WTC11 (cell line): ENCODE data around the gene NUDCD3. TPM values are rescaled to one million over a fixed set of nuclear protein-coding genes. Genes with fewer than 3 reads are reported as not detected.

Experiments used
- ATAC-seq: fragments of 200-7000 bp; cut with Tn5 transposase; 2 replicates; pipeline ENCODE4 v1.10.0; 2021; ENCODE audit warnings: mild to moderate bottlenecking, moderate library complexity
- CTCF ChIA-PET: fragments of 300-600 bp; sonication (Branson Sonifier 250); formaldehyde crosslinking; loops from one replicate; lab custom pipeline; 2021; ENCODE audit warnings: antibody characterized with exemption; lab: Charles Lee
- POLR2A ChIA-PET: fragments of 350-600 bp; sonication (Branson Sonifier 250); formaldehyde crosslinking; loops from one replicate; lab custom pipeline; 2021; ENCODE audit warnings: antibody characterized with exemption; lab: Charles Lee
- DNase-seq: peaks from one replicate; pipeline ENCODE4 v3.0.0; 2021; ENCODE audit warnings: low spot score
- H3K27ac Mint-ChIP-seq: 2 replicates; pipeline ENCODE4 v1.8.0; 2021; ENCODE audit warnings: mixed read lengths
- H3K27me3 Mint-ChIP-seq: 2 replicates; pipeline ENCODE4 v1.8.0; 2021; ENCODE audit warnings: low read depth, mild to moderate bottlenecking, moderate library complexity, mixed read lengths
- H3K36me3 Mint-ChIP-seq: 2 replicates; pipeline ENCODE4 v1.8.0; 2021; ENCODE audit warnings: mixed read lengths
- H3K4me1 Mint-ChIP-seq: 2 replicates; pipeline ENCODE4 v1.8.0; 2022; ENCODE audit warnings: mixed read lengths
- H3K4me3 Mint-ChIP-seq: 2 replicates; pipeline ENCODE4 v1.8.0; 2021; ENCODE audit warnings: mild to moderate bottlenecking, moderate library complexity, mixed read lengths
- H3K9me3 Mint-ChIP-seq: 2 replicates; pipeline ENCODE4 v1.8.0; 2021; ENCODE audit warnings: mixed read lengths
- FOXJ3 ChIP-seq: sonication (generic); formaldehyde crosslinking; IDR thresholded peaks from 2 replicates; pipeline ENCODE4 v1.9.0; 2021; ENCODE audit warnings: missing genetic modification reagents, mild to moderate bottlenecking, borderline replicate concordance
- KAT7 ChIP-seq: sonication (generic); formaldehyde crosslinking; IDR thresholded peaks from 2 replicates; pipeline ENCODE4 v1.8.1; 2023; ENCODE audit warnings: missing genetic modification reagents, mild to moderate bottlenecking, borderline replicate concordance
- NFATC4 ChIP-seq: fragments of 250-450 bp; sonication (Bioruptor Pico); IDR thresholded peaks from 2 replicates; pipeline ENCODE4 v1.9.0; 2021; ENCODE audit warnings: mild to moderate bottlenecking
- NR3C1 ChIP-seq: sonication (generic); formaldehyde crosslinking; conservative IDR thresholded peaks from 2 replicates; pipeline ENCODE4 v1.8.1; 2023; ENCODE audit warnings: low read depth, mild to moderate bottlenecking, missing genetic modification reagents
- PRRX2 ChIP-seq: fragments of 250-450 bp; sonication (Bioruptor Pico); IDR thresholded peaks from 2 replicates; pipeline ENCODE4 v1.8.0; 2021; ENCODE audit warnings: mild to moderate bottlenecking
- RORB ChIP-seq: fragments of 250-450 bp; sonication (Bioruptor Pico); IDR thresholded peaks from 2 replicates; pipeline ENCODE4 v1.9.0; 2021; ENCODE audit warnings: mild to moderate bottlenecking
- TEAD4 ChIP-seq: sonication (generic); formaldehyde crosslinking; IDR thresholded peaks from 2 replicates; pipeline ENCODE4 v1.8.0; 2022; ENCODE audit warnings: mild to moderate bottlenecking, missing genetic modification reagents
- ZBTB21 ChIP-seq: sonication (generic); formaldehyde crosslinking; IDR thresholded peaks from 2 replicates; pipeline ENCODE4 v1.8.1; 2023; ENCODE audit warnings: mild to moderate bottlenecking, missing genetic modification reagents, borderline replicate concordance
- ZNF219 ChIP-seq: sonication (generic); formaldehyde crosslinking; IDR thresholded peaks from 2 replicates; pipeline ENCODE4 v1.8.0; 2023; ENCODE audit warnings: missing genetic modification reagents, mild to moderate bottlenecking, borderline replicate concordance
- ZNF396 ChIP-seq: fragments of 250-450 bp; sonication (Bioruptor Pico); IDR thresholded peaks from 2 replicates; pipeline ENCODE4 v1.8.0; 2021; ENCODE audit warnings: mild to moderate bottlenecking, moderate library complexity, borderline replicate concordance
- ZNF416 ChIP-seq: fragments of 250-450 bp; sonication (Bioruptor Pico); IDR thresholded peaks from 2 replicates; pipeline ENCODE4 v1.9.0; 2021; ENCODE audit warnings: mild to moderate bottlenecking, inconsistent platforms
- total RNA-seq: library from RNA; stranded (reverse); gene quantifications from 3 replicates; pipeline ENCODE4 v1.2.3, GENCODE V29; 2021
- TF ChIP-seq, protein P1 (sequence below): sonication (generic); formaldehyde crosslinking; IDR thresholded peaks from 2 replicates; pipeline ENCODE4 v1.8.1; 2023; ENCODE audit warnings: mild to moderate bottlenecking, moderate library complexity, missing genetic modification reagents
- TF ChIP-seq, protein P2 (sequence below): sonication (generic); formaldehyde crosslinking; IDR thresholded peaks from 2 replicates; pipeline ENCODE4 v1.8.0; 2023; ENCODE audit warnings: missing genetic modification reagents
- TF ChIP-seq, protein P3 (sequence below): fragments of 250-450 bp; sonication (Bioruptor Pico); IDR thresholded peaks from 2 replicates; pipeline ENCODE4 v1.9.0; 2021; ENCODE audit warnings: mild to moderate bottlenecking
- TF ChIP-seq, protein P4 (sequence below): fragments of 250-450 bp; sonication (Bioruptor Pico); IDR thresholded peaks from 2 replicates; pipeline ENCODE4 v1.9.0; 2021; ENCODE audit warnings: mild to moderate bottlenecking
- TF ChIP-seq, protein P5 (sequence below): sonication (generic); formaldehyde crosslinking; IDR thresholded peaks from 2 replicates; pipeline ENCODE4 v1.8.1; 2022; ENCODE audit warnings: low read depth, missing genetic modification reagents, borderline replicate concordance
- TF ChIP-seq, protein P6 (sequence below): sonication (generic); formaldehyde crosslinking; IDR thresholded peaks from 2 replicates; pipeline ENCODE4 v1.8.0; 2022; ENCODE audit warnings: mild to moderate bottlenecking, missing genetic modification reagents
- TF ChIP-seq, protein P7 (sequence below): sonication (generic); formaldehyde crosslinking; IDR thresholded peaks from 2 replicates; pipeline ENCODE4 v1.8.1; 2022; ENCODE audit warnings: mild to moderate bottlenecking, missing genetic modification reagents, moderate library complexity, borderline replicate concordance
- TF ChIP-seq, protein P8 (sequence below): sonication (generic); formaldehyde crosslinking; IDR thresholded peaks from 2 replicates; pipeline ENCODE4 v1.8.0; 2022; ENCODE audit warnings: mild to moderate bottlenecking, missing genetic modification reagents
- TF ChIP-seq, protein P9 (sequence below): fragments of 250-450 bp; sonication (Bioruptor Pico); IDR thresholded peaks from 2 replicates; pipeline ENCODE4 v2.1.2; 2022; ENCODE audit warnings: mild to moderate bottlenecking, moderate library complexity

The NUDCD3 gene
- total RNA-seq, 1 experiment from 2014 or later, result 71.8 TPM

DNA sequence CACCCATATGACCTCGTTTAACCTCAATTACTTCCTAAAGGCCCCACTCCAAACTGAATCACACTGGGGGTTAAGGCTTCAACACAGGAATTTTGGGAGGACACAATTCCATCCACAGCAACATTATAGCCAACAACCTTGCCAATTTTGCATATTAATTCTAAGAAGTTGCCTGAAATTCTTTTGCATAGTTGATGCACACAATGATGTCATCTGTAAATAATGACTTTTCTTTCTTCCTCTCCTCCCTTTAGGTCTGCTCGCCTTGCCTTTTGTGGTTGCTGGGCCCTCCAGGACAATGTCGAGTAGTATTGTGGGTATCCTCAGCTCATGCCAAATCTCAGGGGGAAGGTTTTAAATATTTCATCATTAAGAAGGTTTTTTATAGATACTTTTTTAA is 149.1 kb downstream of the NUDCD3 start:
- DNase-seq (no peak), ATAC-seq (no peak)
- Mint-ChIP-seq H3K36me3 (no peaks in the 10 kb centered on the region), H3K27me3 (peaks cover 10% of the 10 kb centered on the region), H3K4me3 (no peak overlapping the region), H3K27ac (no peak overlapping the region), H3K9me3 (peaks cover 25% of the 10 kb centered on the region), H3K4me1 (peaks cover 1% of the 10 kb centered on the region)
- ChIA-PET CTCF (no interaction called here), POLR2A (no interaction called here)
- no peak for TF ChIP-seq FOXJ3 (CRISPR knock-in tag)
- TF ChIP-seq, protein P1, sequence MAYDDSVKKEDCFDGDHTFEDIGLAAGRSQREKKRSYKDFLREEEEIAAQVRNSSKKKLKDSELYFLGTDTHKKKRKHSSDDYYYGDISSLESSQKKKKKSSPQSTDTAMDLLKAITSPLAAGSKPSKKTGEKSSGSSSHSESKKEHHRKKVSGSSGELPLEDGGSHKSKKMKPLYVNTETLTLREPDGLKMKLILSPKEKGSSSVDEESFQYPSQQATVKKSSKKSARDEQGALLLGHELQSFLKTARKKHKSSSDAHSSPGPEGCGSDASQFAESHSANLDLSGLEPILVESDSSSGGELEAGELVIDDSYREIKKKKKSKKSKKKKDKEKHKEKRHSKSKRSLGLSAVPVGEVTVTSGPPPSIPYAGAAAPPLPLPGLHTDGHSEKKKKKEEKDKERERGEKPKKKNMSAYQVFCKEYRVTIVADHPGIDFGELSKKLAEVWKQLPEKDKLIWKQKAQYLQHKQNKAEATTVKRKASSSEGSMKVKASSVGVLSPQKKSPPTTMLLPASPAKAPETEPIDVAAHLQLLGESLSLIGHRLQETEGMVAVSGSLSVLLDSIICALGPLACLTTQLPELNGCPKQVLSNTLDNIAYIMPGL (CRISPR knock-in tag), result no peak
- TF ChIP-seq, protein P2, sequence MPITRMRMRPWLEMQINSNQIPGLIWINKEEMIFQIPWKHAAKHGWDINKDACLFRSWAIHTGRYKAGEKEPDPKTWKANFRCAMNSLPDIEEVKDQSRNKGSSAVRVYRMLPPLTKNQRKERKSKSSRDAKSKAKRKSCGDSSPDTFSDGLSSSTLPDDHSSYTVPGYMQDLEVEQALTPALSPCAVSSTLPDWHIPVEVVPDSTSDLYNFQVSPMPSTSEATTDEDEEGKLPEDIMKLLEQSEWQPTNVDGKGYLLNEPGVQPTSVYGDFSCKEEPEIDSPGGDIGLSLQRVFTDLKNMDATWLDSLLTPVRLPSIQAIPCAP (CRISPR knock-in tag), result no peak
- no peak for TF ChIP-seq ZBTB21 (CRISPR knock-in tag)
- no peak for TF ChIP-seq KAT7 (CRISPR knock-in tag)
- TF ChIP-seq NR3C1 (CRISPR knock-in tag), result no peak
- TF ChIP-seq, protein P3, sequence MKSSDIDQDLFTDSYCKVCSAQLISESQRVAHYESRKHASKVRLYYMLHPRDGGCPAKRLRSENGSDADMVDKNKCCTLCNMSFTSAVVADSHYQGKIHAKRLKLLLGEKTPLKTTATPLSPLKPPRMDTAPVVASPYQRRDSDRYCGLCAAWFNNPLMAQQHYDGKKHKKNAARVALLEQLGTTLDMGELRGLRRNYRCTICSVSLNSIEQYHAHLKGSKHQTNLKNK, result no peak
- TF ChIP-seq, protein P4, sequence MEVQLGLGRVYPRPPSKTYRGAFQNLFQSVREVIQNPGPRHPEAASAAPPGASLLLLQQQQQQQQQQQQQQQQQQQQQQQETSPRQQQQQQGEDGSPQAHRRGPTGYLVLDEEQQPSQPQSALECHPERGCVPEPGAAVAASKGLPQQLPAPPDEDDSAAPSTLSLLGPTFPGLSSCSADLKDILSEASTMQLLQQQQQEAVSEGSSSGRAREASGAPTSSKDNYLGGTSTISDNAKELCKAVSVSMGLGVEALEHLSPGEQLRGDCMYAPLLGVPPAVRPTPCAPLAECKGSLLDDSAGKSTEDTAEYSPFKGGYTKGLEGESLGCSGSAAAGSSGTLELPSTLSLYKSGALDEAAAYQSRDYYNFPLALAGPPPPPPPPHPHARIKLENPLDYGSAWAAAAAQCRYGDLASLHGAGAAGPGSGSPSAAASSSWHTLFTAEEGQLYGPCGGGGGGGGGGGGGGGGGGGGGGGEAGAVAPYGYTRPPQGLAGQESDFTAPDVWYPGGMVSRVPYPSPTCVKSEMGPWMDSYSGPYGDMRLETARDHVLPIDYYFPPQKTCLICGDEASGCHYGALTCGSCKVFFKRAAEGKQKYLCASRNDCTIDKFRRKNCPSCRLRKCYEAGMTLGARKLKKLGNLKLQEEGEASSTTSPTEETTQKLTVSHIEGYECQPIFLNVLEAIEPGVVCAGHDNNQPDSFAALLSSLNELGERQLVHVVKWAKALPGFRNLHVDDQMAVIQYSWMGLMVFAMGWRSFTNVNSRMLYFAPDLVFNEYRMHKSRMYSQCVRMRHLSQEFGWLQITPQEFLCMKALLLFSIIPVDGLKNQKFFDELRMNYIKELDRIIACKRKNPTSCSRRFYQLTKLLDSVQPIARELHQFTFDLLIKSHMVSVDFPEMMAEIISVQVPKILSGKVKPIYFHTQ (CRISPR knock-in tag), result no peak
- no peak for TF ChIP-seq RORB (CRISPR knock-in tag)
- TF ChIP-seq ZNF219 (CRISPR knock-in tag), result no peak
- no peak for TF ChIP-seq ZNF396 (CRISPR knock-in tag)
- TF ChIP-seq, protein P5, sequence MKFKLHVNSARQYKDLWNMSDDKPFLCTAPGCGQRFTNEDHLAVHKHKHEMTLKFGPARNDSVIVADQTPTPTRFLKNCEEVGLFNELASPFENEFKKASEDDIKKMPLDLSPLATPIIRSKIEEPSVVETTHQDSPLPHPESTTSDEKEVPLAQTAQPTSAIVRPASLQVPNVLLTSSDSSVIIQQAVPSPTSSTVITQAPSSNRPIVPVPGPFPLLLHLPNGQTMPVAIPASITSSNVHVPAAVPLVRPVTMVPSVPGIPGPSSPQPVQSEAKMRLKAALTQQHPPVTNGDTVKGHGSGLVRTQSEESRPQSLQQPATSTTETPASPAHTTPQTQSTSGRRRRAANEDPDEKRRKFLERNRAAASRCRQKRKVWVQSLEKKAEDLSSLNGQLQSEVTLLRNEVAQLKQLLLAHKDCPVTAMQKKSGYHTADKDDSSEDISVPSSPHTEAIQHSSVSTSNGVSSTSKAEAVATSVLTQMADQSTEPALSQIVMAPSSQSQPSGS (CRISPR knock-in tag), result no peak
- TF ChIP-seq, protein P6, sequence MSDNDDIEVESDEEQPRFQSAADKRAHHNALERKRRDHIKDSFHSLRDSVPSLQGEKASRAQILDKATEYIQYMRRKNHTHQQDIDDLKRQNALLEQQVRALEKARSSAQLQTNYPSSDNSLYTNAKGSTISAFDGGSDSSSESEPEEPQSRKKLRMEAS (CRISPR knock-in tag), result no peak
- TF ChIP-seq NFATC4 (CRISPR knock-in tag), result no peak
- TF ChIP-seq TEAD4, result no peak
- TF ChIP-seq PRRX2 (CRISPR knock-in tag), result no peak
- TF ChIP-seq ZNF416 (CRISPR knock-in tag), result no peak

DNA sequence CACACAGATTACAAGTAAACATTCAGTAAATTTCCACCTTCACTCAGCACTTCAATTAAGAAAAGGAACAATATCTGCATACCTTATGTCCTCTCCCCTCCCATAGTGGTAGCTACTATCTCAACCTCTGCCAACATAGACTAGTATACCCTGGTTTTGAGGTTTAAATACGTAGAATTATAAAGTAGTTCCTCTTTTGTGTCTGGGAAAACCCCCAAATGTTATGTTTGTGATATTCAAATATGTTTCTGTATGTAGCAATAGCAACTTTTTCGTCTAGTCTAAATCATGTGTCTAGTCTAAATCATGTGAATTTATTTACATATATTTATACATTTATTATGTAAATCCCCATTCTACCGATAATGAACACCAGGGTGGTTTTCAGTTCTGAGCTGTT is 151.9 kb downstream of the NUDCD3 start:
- H3K4me3 Mint-ChIP-seq, result no peak overlapping the region
- H3K27me3 Mint-ChIP-seq, result peaks cover 6% of the 10 kb centered on the region
- no peak overlapping the region for H3K27ac Mint-ChIP-seq
- ATAC-seq, result no peak
- CTCF ChIA-PET, result interaction anchor here (1.6 to 6.0 kb wide), 2 partner anchors 10 to 98 kb away, joined by 4 to 38 read pairs; no protein-coding TSS in a partner anchor
- peaks cover 15% of the 10 kb centered on the region for H3K4me1 Mint-ChIP-seq
- DNase-seq, result no peak
- peaks cover 15% of the 10 kb centered on the region for H3K9me3 Mint-ChIP-seq
- POLR2A ChIA-PET, result no interaction called here
- no peaks in the 10 kb centered on the region for H3K36me3 Mint-ChIP-seq
- TF ChIP-seq, protein P7, sequence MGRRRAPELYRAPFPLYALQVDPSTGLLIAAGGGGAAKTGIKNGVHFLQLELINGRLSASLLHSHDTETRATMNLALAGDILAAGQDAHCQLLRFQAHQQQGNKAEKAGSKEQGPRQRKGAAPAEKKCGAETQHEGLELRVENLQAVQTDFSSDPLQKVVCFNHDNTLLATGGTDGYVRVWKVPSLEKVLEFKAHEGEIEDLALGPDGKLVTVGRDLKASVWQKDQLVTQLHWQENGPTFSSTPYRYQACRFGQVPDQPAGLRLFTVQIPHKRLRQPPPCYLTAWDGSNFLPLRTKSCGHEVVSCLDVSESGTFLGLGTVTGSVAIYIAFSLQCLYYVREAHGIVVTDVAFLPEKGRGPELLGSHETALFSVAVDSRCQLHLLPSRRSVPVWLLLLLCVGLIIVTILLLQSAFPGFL (CRISPR knock-in tag), result no peak
- TF ChIP-seq, protein P8, sequence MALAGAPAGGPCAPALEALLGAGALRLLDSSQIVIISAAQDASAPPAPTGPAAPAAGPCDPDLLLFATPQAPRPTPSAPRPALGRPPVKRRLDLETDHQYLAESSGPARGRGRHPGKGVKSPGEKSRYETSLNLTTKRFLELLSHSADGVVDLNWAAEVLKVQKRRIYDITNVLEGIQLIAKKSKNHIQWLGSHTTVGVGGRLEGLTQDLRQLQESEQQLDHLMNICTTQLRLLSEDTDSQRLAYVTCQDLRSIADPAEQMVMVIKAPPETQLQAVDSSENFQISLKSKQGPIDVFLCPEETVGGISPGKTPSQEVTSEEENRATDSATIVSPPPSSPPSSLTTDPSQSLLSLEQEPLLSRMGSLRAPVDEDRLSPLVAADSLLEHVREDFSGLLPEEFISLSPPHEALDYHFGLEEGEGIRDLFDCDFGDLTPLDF (CRISPR knock-in tag), result no peak
- TF ChIP-seq, protein P9, sequence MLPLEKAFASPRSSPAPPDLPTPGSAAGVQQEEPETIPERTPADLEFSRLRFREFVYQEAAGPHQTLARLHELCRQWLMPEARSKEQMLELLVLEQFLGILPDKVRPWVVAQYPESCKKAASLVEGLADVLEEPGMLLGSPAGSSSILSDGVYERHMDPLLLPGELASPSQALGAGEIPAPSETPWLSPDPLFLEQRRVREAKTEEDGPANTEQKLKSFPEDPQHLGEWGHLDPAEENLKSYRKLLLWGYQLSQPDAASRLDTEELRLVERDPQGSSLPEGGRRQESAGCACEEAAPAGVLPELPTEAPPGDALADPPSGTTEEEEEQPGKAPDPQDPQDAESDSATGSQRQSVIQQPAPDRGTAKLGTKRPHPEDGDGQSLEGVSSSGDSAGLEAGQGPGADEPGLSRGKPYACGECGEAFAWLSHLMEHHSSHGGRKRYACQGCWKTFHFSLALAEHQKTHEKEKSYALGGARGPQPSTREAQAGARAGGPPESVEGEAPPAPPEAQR, result no peak
- TF ChIP-seq, protein P5 (CRISPR knock-in tag), result no peak
- TF ChIP-seq, all 79 proteins: peak for 0
